ENCODE data around the gene TM6SF1. TPM values are rescaled to one million over a fixed set of nuclear protein-coding genes. Genes with fewer than 3 reads are reported as not detected.

TM6SF1 gene
- total and polyA plus RNA-seq, 2 of the 8 experiments (the other 6 are each of a cell fraction or from before 2014, with no cell fraction given), result 0.74 to 1.0 TPM

DNA sequence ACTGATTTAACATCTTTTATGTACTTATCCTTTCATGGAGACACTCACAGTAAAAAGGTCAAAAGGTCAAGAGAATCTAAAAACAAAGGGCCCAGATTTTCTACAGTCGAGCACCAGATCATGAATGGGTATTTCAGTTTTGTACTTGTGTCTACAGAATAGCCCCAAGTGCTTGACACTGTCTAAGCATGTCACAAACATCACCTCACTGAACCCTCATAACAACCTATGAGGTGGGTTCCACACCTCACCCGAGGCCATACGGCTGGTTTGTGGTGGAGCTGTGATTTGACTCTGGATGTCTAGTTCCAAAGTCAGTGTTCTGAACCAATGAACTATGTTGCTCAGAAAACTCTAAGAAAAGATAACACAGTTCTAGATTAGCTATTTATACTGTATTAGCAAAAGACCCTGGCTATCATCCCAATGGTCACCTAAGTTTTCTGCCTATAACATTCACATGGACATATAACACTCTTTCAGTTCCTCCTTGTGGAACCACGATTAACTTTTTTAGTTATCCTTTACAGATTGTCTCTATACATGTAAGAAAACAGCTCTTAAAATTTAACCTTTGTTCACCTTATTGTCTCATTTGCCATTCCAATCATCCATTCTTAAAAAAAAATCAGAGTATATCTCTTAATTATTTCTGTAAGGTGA, 25.5 kb downstream of the TM6SF1 start:
- no peak for FAIRE-seq
- CTCF ChIA-PET (ENCODE audit: partially characterized antibody), result interaction anchor here (0.6 to 0.9 kb wide), 2 partner anchors 81 to 303 kb away, joined by 3 to 4 read pairs; no protein-coding TSS in a partner anchor
- no peak overlapping the region for H2BK120ac ChIP-seq (replicated peaks; ENCODE audit: low read depth, low read length)
- H3K27me3 ChIP-seq (replicated peaks in 1 of 4; ENCODE audit: control insufficient read depth in 3 of 4, extremely low read depth in 1 of 4, insufficient read depth in 3 of 4, low read length in 3 of 4), result no peaks in the 10 kb centered on the region
- H4K8ac ChIP-seq (ENCODE audit: extremely low read depth, insufficient read depth, low read length), result no peak overlapping the region
- no peak overlapping the region for H3K27ac ChIP-seq (ENCODE audit: low read depth, low read length)
- H4K5ac ChIP-seq (ENCODE audit: insufficient read length, low read depth, low read length), result no peak overlapping the region
- H2BK15ac ChIP-seq (ENCODE audit: low read length), result no peak overlapping the region
- H2BK5ac ChIP-seq (ENCODE audit: low read depth, low read length), result no peak overlapping the region
- H3K14ac ChIP-seq (ENCODE audit: insufficient read length), result no peak overlapping the region
- H2AK5ac ChIP-seq (ENCODE audit: low read depth, low read length), result no peak overlapping the region
- no peak overlapping the region for H3K18ac ChIP-seq (ENCODE audit: extremely low read depth, low read length)
- 93% methylated on average over 4 of the region's 4 CpGs; no CpG with 5 or more reads in 1 of the 2 experiments for WGBS, 2 experiments (ENCODE audit: extremely low coverage in 1 of 2, insufficient coverage in 1 of 2, insufficient read length in 1 of 2, insufficient replicate concordance in 2 of 2, low coverage in 1 of 2, low lambda C conversion rate in 2 of 2, missing lambda C conversion rate in 1 of 2)
- no peak overlapping the region for H3K23ac ChIP-seq (ENCODE audit: insufficient read length)
- H3K4me1 ChIP-seq (replicated peaks in 1 of 4; ENCODE audit: control insufficient read depth in 3 of 4, insufficient read depth in 4 of 4, low read length in 3 of 4), result no peaks in the 10 kb centered on the region
- H3K79me1 ChIP-seq (ENCODE audit: low read depth, low read length), result no peaks in the 10 kb centered on the region
- H4K20me1 ChIP-seq (replicated peaks in 1 of 2; ENCODE audit: control insufficient read depth in 1 of 2, insufficient read depth in 2 of 2, low read length in 2 of 2), result peaks cover 0 to 2% of the 10 kb centered on the region in 2 experiments
- no peak overlapping the region for H3K4me2 ChIP-seq (ENCODE audit: insufficient read depth in 1 of 2, low read depth in 2 of 2, low read length in 2 of 2)
- POLR2A ChIA-PET (ENCODE audit: partially characterized antibody), result interaction anchor here (1.0 to 1.3 kb wide), 2 partner anchors 12 to 64 kb away, joined by 3 to 4 read pairs; no protein-coding TSS in a partner anchor
- no peak overlapping the region for H3K9ac ChIP-seq (replicated peaks in 1 of 4; ENCODE audit: extremely low read depth in 1 of 4, low read depth in 3 of 4, low read length in 3 of 4)
- H3K56ac ChIP-seq (replicated peaks; ENCODE audit: insufficient read length, low read depth, low read length), result no peak overlapping the region
- peaks cover 0 to 19% (median 2%) of the 10 kb centered on the region in 4 experiments; a peak in 4 of 8 replicates for H3K36me3 ChIP-seq (ENCODE audit: control insufficient read depth in 2 of 4, insufficient read depth in 4 of 4, low read length in 3 of 4)
- H4K91ac ChIP-seq (replicated peaks; ENCODE audit: insufficient read length, low read length), result no peak overlapping the region
- no peak overlapping the region for H3K4ac ChIP-seq (replicated peaks; ENCODE audit: insufficient read length, low read depth, low read length)
- no peak for DNase-seq (ENCODE audit: low read depth in 1 of 2, low spot score in 2 of 2)
- H2BK12ac ChIP-seq (ENCODE audit: low read depth, low read length), result no peak overlapping the region
- no peaks in the 10 kb centered on the region for H3K9me3 ChIP-seq (ENCODE audit: insufficient read depth in 2 of 2, low read depth in 1 of 2, low read length in 1 of 2)
- no peak overlapping the region for H2BK20ac ChIP-seq (ENCODE audit: low read length)
- no peaks in the 10 kb centered on the region for H3K79me2 ChIP-seq (ENCODE audit: control insufficient read depth in 1 of 2, insufficient read depth in 2 of 2, low read length in 2 of 2)
- H3K23me2 ChIP-seq (ENCODE audit: low read depth, low read length), result no peaks in the 10 kb centered on the region
- H2AFZ ChIP-seq (ENCODE audit: low read length), result no peak overlapping the region
- H3K4me3 ChIP-seq (ENCODE audit: extremely low read depth in 1 of 4, insufficient read depth in 2 of 4, low read depth in 3 of 4, low read length in 4 of 4), result no peak overlapping the region
- TF ChIP-seq CREB1 (IDR thresholded peaks at IDR 0.05) (no peak), POLR2A (IDR thresholded peaks at IDR 0.05; ENCODE audit: control extremely low read depth in 1 of 2, low read depth in 2 of 2, low read length in 2 of 2) (no peak), CHD2 (IDR thresholded peaks at IDR 0.05; ENCODE audit: low read length) (no peak), GTF2F1 (IDR thresholded peaks at IDR 0.05; ENCODE audit: borderline replicate concordance, low read depth, low read length) (no peak), USF2 (IDR thresholded peaks at IDR 0.05; ENCODE audit: low read length) (no peak), TEAD4 (IDR thresholded peaks at IDR 0.05; ENCODE audit: low read depth, low read length) (no peak), SP2 (IDR thresholded peaks at IDR 0.05; ENCODE audit: low read length) (no peak), PHF8 (conservative IDR thresholded peaks at IDR 0.05; ENCODE audit: low read depth, low read length) (no peak), MAFK (IDR thresholded peaks at IDR 0.05; ENCODE audit: low read depth, low read length) (no peak), RFX5 (IDR thresholded peaks at IDR 0.05; ENCODE audit: borderline replicate concordance, low read depth, low read length) (no peak)
- TF ChIP-seq, protein P1, sequence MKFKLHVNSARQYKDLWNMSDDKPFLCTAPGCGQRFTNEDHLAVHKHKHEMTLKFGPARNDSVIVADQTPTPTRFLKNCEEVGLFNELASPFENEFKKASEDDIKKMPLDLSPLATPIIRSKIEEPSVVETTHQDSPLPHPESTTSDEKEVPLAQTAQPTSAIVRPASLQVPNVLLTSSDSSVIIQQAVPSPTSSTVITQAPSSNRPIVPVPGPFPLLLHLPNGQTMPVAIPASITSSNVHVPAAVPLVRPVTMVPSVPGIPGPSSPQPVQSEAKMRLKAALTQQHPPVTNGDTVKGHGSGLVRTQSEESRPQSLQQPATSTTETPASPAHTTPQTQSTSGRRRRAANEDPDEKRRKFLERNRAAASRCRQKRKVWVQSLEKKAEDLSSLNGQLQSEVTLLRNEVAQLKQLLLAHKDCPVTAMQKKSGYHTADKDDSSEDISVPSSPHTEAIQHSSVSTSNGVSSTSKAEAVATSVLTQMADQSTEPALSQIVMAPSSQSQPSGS (IDR thresholded peaks at IDR 0.05; ENCODE audit: low read length), result no peak

Measured in H1 (cell line).